GDM1 (cell line): ENCODE results near the gene JAML.
A peak's percentile ranks its signal among the peaks of the same experiment; 100 is the strongest.

ENCODE experiments used
- DNase-seq: peaks from one replicate; lab custom pipeline; 2025; lab: John Stamatoyannopoulos, UW

JAML gene

GRCh38 chr11:118145285-118146227, 79.3 kb downstream of the JAML start:
- peak; percentile 50 for DNase-seq

- DNase-seq, result no peak
These were observed 80.2 kb downstream of the JAML start for GRCh38 chr11:118144301-118145268.
